ENCODE results near the gene FLVCR2. TPM values are rescaled to one million over a fixed set of nuclear protein-coding genes. Genes with fewer than 3 reads are reported as not detected.

The FLVCR2 gene
- total RNA-seq, 1 experiment from 2014 or later: 13.4 TPM

GRCh38 chr14:75646762-75647161 lies 68.3 kb downstream of the FLVCR2 start:
- no peak overlapping the region for H3K4me3 Mint-ChIP-seq (ENCODE audit: unreplicated experiment)
- peak overlapping the region; percentile 90 for H3K27ac Mint-ChIP-seq (ENCODE audit: unreplicated experiment)
- H3K4me1 ChIP-seq: peaks cover 55% of the 10 kb centered on the region
- CTCF ChIA-PET: interaction anchor here (0.5 to 3.2 kb wide), 2 partner anchors 68 to 475 kb away, joined by 4 to 25 read pairs; partner anchors contain the start of gene FLVCR2
- no peaks in the 10 kb centered on the region for H3K9me3 ChIP-seq
- intact Hi-C loops (cut with micrococcal nuclease; ENCODE audit: unreplicated experiment): no loop called here
- POLR2A ChIA-PET: interaction anchor here (1.1 kb wide), 1 partner anchor 11 kb away, joined by 11 read pairs; no protein-coding TSS in a partner anchor
- H3K36me3 Mint-ChIP-seq (ENCODE audit: insufficient read depth, unreplicated experiment): peaks cover 21% of the 10 kb centered on the region
- H3K4me1 Mint-ChIP-seq (ENCODE audit: low read depth, unreplicated experiment): peaks cover 39% of the 10 kb centered on the region
- no peak for TF ChIP-seq CTCF (IDR thresholded peaks at IDR 0.05; ENCODE audit: insufficient read depth in 1 of 2, low read depth in 1 of 2, low read length in 1 of 2, severe bottlenecking in 1 of 2, unreplicated experiment in 1 of 2)
- H3K4me3 ChIP-seq (ENCODE audit: low read depth, low read length): no peak overlapping the region
- DNase-seq: no peak
- H3K36me3 ChIP-seq (ENCODE audit: control insufficient read depth, insufficient read depth, low read length): no peaks in the 10 kb centered on the region; the same call in 1 of the 2 replicates
- no peaks in the 10 kb centered on the region for H3K27me3 Mint-ChIP-seq (ENCODE audit: insufficient read depth, unreplicated experiment)
- H3K27me3 ChIP-seq (replicated peaks; ENCODE audit: control insufficient read depth, insufficient read depth, low read length): no peaks in the 10 kb centered on the region
- no TSS peak for BruUV-seq (replicated peaks)
- H3K9me3 Mint-ChIP-seq (ENCODE audit: unreplicated experiment): peaks cover 9% of the 10 kb centered on the region

- H3K27me3 Mint-ChIP-seq (ENCODE audit: insufficient read depth, unreplicated experiment): no peaks in the 10 kb centered on the region
- peaks cover 9% of the 10 kb centered on the region for H3K9me3 Mint-ChIP-seq (ENCODE audit: unreplicated experiment)
- CTCF ChIA-PET: interaction anchor here (3.2 kb wide), 1 partner anchor 69 kb away, joined by 25 read pairs; the partner anchor contains the start of gene FLVCR2
- H3K4me3 Mint-ChIP-seq (ENCODE audit: unreplicated experiment): peak overlapping the region; percentile 35
- POLR2A ChIA-PET: interaction anchor here (0.5 kb wide), 1 partner anchor 132 kb away, joined by 17 read pairs; no protein-coding TSS in a partner anchor
- H3K27ac Mint-ChIP-seq (ENCODE audit: unreplicated experiment): peak overlapping the region; percentile 90
- peaks cover 40% of the 10 kb centered on the region for H3K4me1 Mint-ChIP-seq (ENCODE audit: low read depth, unreplicated experiment)
- no peak for TF ChIP-seq CTCF (IDR thresholded peaks at IDR 0.05; ENCODE audit: insufficient read depth in 1 of 2, low read depth in 1 of 2, low read length in 1 of 2, severe bottlenecking in 1 of 2, unreplicated experiment in 1 of 2)
- no TSS peak for BruUV-seq (replicated peaks)
- peaks cover 29% of the 10 kb centered on the region for H3K36me3 Mint-ChIP-seq (ENCODE audit: insufficient read depth, unreplicated experiment)
- H3K36me3 ChIP-seq (ENCODE audit: control insufficient read depth, insufficient read depth, low read length): peaks cover 5% of the 10 kb centered on the region; the same call in 1 of the 2 replicates
- H3K4me3 ChIP-seq (ENCODE audit: low read depth, low read length): no peak overlapping the region
- H3K27me3 ChIP-seq (replicated peaks; ENCODE audit: control insufficient read depth, insufficient read depth, low read length): no peaks in the 10 kb centered on the region
- intact Hi-C loops (cut with micrococcal nuclease; ENCODE audit: unreplicated experiment): loop anchor here (1.0 to 2.0 kb wide), 3 partner anchors 13 to 69 kb away; partner anchors contain the start of gene FLVCR2
- H3K4me1 ChIP-seq: peaks cover 55% of the 10 kb centered on the region
- H3K9me3 ChIP-seq: no peaks in the 10 kb centered on the region
- DNase-seq: peak; percentile 34 to 43
Measured at GRCh38 chr14:75647640-75648039, 69.2 kb downstream of the FLVCR2 start.

GRCh38 chr14:75648066-75648838 lies 69.8 kb downstream of the FLVCR2 start:
- peaks cover 40% of the 10 kb centered on the region for H3K4me1 Mint-ChIP-seq (ENCODE audit: low read depth, unreplicated experiment)

More at GRCh38 chr14:75648066-75648838, 69.8 kb downstream of the FLVCR2 start:
- Mint-ChIP-seq H3K27me3 (ENCODE audit: insufficient read depth, unreplicated experiment) (no peaks in the 10 kb centered on the region), H3K4me3 (ENCODE audit: unreplicated experiment) (peak overlapping the region; percentile 35), H3K36me3 (ENCODE audit: insufficient read depth, unreplicated experiment) (peaks cover 36% of the 10 kb centered on the region), H3K27ac (ENCODE audit: unreplicated experiment) (peak overlapping the region; percentile 90), H3K9me3 (ENCODE audit: unreplicated experiment) (peaks cover 9% of the 10 kb centered on the region)
- Histone ChIP-seq H3K9me3 (no peaks in the 10 kb centered on the region), H3K36me3 (ENCODE audit: control insufficient read depth, insufficient read depth, low read length) (peaks cover 5% of the 10 kb centered on the region; the same call in 1 of the 2 replicates), H3K27me3 (replicated peaks; ENCODE audit: control insufficient read depth, insufficient read depth, low read length) (no peaks in the 10 kb centered on the region), H3K4me3 (ENCODE audit: low read depth, low read length) (no peak overlapping the region), H3K4me1 (peaks cover 55% of the 10 kb centered on the region)
- peak; percentile 81 to 87 for DNase-seq
- CTCF ChIA-PET: interaction anchor here (0.6 to 3.2 kb wide), 2 partner anchors 70 to 405 kb away, joined by 3 to 25 read pairs; partner anchors contain the start of gene FLVCR2
- BruUV-seq (replicated peaks): TSS peak; percentile 63
- no peak for TF ChIP-seq CTCF (IDR thresholded peaks at IDR 0.05; ENCODE audit: insufficient read depth in 1 of 2, low read depth in 1 of 2, low read length in 1 of 2, severe bottlenecking in 1 of 2, unreplicated experiment in 1 of 2)
- intact Hi-C loops (cut with micrococcal nuclease; ENCODE audit: unreplicated experiment): loop anchor here (1.0 to 2.0 kb wide), 3 partner anchors 13 to 70 kb away; partner anchors contain the start of gene FLVCR2
- POLR2A ChIA-PET: interaction anchor here (0.6 to 1.6 kb wide), 2 partner anchors 10 to 12 kb away, joined by 5 to 7 read pairs; partner anchors contain the start of genes ERG28 and TTLL5
